OCI-LY1 (cell line): ENCODE measurements around the gene TRA2B.

Source experiments
- H2AFZ ChIP-seq: fragments of 200-600 bp; sonication (generic), shearing (Covaris generic); 2 replicates; pipeline ENCODE4 v1.6.0; 2014; ENCODE audit warnings: antibody characterized with exemption, mild to moderate bottlenecking, low read length
- H3F3A ChIP-seq: fragments of 200-600 bp; sonication (generic), shearing (Covaris generic); 2 replicates; pipeline ENCODE4 v1.6.0; 2014; ENCODE audit warnings: mild to moderate bottlenecking, antibody characterized with exemption, low read length, moderate library complexity; ENCODE audit not compliant: insufficient read depth
- H3K27ac ChIP-seq: fragments of 200-600 bp; sonication (generic); 2 replicates; pipeline ENCODE4 v1.5.1; 2014; ENCODE audit warnings: low read length, mixed run types, mild to moderate bottlenecking, low read depth; ENCODE audit not compliant: poor library complexity, severe bottlenecking
- H3K27me3 ChIP-seq: fragments of 200-600 bp; sonication (generic); 2 replicates; pipeline ENCODE4 v1.6.0; 2014; ENCODE audit warnings: antibody characterized with exemption, mild to moderate bottlenecking, low read length, moderate library complexity; ENCODE audit not compliant: insufficient read depth
- H3K36me3 ChIP-seq: fragments of 200-600 bp; sonication (generic); 2 replicates; pipeline ENCODE4 v1.6.1; 2014; ENCODE audit warnings: mild to moderate bottlenecking, antibody characterized with exemption, low read length, moderate library complexity, mixed read lengths; ENCODE audit not compliant: insufficient read depth
- H3K4me1 ChIP-seq: fragments of 200-600 bp; sonication (generic); 2 replicates; pipeline ENCODE4 v1.5.1; 2014; ENCODE audit warnings: mild to moderate bottlenecking, low read length, moderate library complexity; ENCODE audit not compliant: insufficient read depth, severe bottlenecking
- H3K4me2 ChIP-seq: fragments of 200-600 bp; sonication (generic), shearing (Covaris generic); 2 replicates; pipeline ENCODE4 v1.6.1; 2014; ENCODE audit warnings: low read length
- H3K4me3 ChIP-seq: fragments of 200-600 bp; sonication (generic); 2 replicates; pipeline ENCODE4 v1.5.1; 2014; ENCODE audit warnings: low read length, low read depth, mild to moderate bottlenecking, mixed read lengths; ENCODE audit not compliant: poor library complexity, severe bottlenecking
- H3K79me2 ChIP-seq: fragments of 200-600 bp; shearing (Covaris generic); 2 replicates; pipeline ENCODE4 v1.6.1; 2016; ENCODE audit warnings: mixed run types, low read length, mixed read lengths; ENCODE audit not compliant: insufficient read depth
- H3K9ac ChIP-seq: fragments of 200-600 bp; sonication (generic), shearing (Covaris generic); 2 replicates; pipeline ENCODE4 v1.6.1; 2014; ENCODE audit warnings: mild to moderate bottlenecking, low read length, mixed read lengths
- H3K9me2 ChIP-seq: fragments of 200-600 bp; sonication (generic), shearing (Covaris generic); 2 replicates; pipeline ENCODE4 v1.6.1; 2014; ENCODE audit warnings: low read depth, mild to moderate bottlenecking, low read length, mixed read lengths
- H3K9me3 ChIP-seq: fragments of 200-600 bp; shearing (Covaris generic); 2 replicates; pipeline ENCODE4 v1.6.1; 2014; ENCODE audit warnings: low read length, mixed read lengths
- H4K20me1 ChIP-seq: fragments of 200-600 bp; sonication (generic), shearing (Covaris generic); 2 replicates; pipeline ENCODE4 v1.6.0; 2016; ENCODE audit warnings: mild to moderate bottlenecking, low read length; ENCODE audit not compliant: insufficient read depth
- EZH2 ChIP-seq: fragments of 200-600 bp; sonication (generic), shearing (Covaris generic); IDR thresholded peaks from 2 replicates; pipeline ENCODE4 v1.8.0; 2017; ENCODE audit warnings: borderline replicate concordance, mixed run types, mild to moderate bottlenecking, antibody characterized with exemption, low read length, moderate library complexity, mixed read lengths
- TF ChIP-seq, protein P1 (sequence below): fragments of 200-600 bp; sonication (generic), shearing (Covaris generic); IDR thresholded peaks from 2 replicates; pipeline ENCODE4 v1.5.1; 2017; ENCODE audit warnings: mild to moderate bottlenecking, antibody characterized with exemption, low read length, moderate library complexity, mixed read lengths

Gene TRA2B

DNA sequence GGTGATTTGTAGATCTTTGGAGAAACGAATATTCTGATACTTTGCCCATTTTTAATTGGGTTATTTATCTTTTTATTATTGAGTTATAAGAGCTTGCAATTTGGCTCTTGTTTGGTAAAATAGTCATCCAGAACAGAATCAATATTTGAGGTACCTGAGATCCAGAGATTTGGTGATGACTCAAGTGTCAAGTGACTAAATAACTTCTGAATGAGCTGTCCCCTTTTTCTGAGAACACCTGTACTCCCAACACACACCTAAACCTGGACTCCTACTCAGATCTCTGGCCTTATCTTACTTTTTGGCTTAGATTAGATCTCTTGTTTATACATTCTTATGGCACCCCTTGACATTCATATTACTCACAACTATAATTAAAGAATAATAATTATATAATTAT, 3.1 kb upstream of the TRA2B start:
- H3K27ac ChIP-seq, result no peak overlapping the region

GRCh38 chr3:185939721-185940120, 1.9 kb upstream of the TRA2B start:
- TF ChIP-seq, protein P1, sequence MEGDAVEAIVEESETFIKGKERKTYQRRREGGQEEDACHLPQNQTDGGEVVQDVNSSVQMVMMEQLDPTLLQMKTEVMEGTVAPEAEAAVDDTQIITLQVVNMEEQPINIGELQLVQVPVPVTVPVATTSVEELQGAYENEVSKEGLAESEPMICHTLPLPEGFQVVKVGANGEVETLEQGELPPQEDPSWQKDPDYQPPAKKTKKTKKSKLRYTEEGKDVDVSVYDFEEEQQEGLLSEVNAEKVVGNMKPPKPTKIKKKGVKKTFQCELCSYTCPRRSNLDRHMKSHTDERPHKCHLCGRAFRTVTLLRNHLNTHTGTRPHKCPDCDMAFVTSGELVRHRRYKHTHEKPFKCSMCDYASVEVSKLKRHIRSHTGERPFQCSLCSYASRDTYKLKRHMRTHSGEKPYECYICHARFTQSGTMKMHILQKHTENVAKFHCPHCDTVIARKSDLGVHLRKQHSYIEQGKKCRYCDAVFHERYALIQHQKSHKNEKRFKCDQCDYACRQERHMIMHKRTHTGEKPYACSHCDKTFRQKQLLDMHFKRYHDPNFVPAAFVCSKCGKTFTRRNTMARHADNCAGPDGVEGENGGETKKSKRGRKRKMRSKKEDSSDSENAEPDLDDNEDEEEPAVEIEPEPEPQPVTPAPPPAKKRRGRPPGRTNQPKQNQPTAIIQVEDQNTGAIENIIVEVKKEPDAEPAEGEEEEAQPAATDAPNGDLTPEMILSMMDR, result no peak
- no peak for TF ChIP-seq EZH2
- Histone ChIP-seq H3K9me2 (no peaks in the 10 kb centered on the region), H4K20me1 (peaks cover 10% of the 10 kb centered on the region; the same call in 1 of the 2 replicates), H3K4me2 (no peak overlapping the region), H3K9ac (no peak overlapping the region), H3K27ac (no peak overlapping the region), H3K36me3 (peaks cover 29% of the 10 kb centered on the region), H3K79me2 (peaks cover 30% of the 10 kb centered on the region), H3K4me1 (peaks cover 17% of the 10 kb centered on the region), H2AFZ (no peak overlapping the region), H3K9me3 (no peaks in the 10 kb centered on the region), H3K4me3 (no peak overlapping the region), H3F3A (no peaks in the 10 kb centered on the region), H3K27me3 (no peaks in the 10 kb centered on the region)

More for the DNA sequence above, 3.1 kb upstream of the TRA2B start:
- Histone ChIP-seq H3K4me3 (no peak overlapping the region), H3K36me3 (peaks cover 17% of the 10 kb centered on the region), H3K9ac (no peak overlapping the region), H3K9me3 (no peaks in the 10 kb centered on the region), H4K20me1 (peaks cover 5% of the 10 kb centered on the region; the same call in 1 of the 2 replicates), H3K27me3 (no peaks in the 10 kb centered on the region), H3K79me2 (peaks cover 18% of the 10 kb centered on the region), H2AFZ (no peak overlapping the region), H3K4me2 (no peak overlapping the region), H3K9me2 (no peaks in the 10 kb centered on the region), H3F3A (no peaks in the 10 kb centered on the region), H3K4me1 (peaks cover 6% of the 10 kb centered on the region)
- no peak for TF ChIP-seq EZH2
- TF ChIP-seq, protein P1, result no peak

- Histone ChIP-seq H3F3A (no peaks in the 10 kb centered on the region), H3K9ac (peak overlapping the region; percentile 90), H3K27me3 (no peaks in the 10 kb centered on the region), H3K4me3 (peak overlapping the region; percentile 90), H4K20me1 (peaks cover 17% of the 10 kb centered on the region), H3K9me2 (no peaks in the 10 kb centered on the region), H3K79me2 (peaks cover 57% of the 10 kb centered on the region), H3K27ac (peak overlapping the region; percentile 88), H3K9me3 (no peaks in the 10 kb centered on the region), H3K36me3 (peaks cover 51% of the 10 kb centered on the region), H3K4me2 (peak overlapping the region; percentile 98), H2AFZ (no peak overlapping the region), H3K4me1 (peaks cover 37% of the 10 kb centered on the region)
- TF ChIP-seq, protein P1, result no peak
- TF ChIP-seq EZH2, result no peak
Measured at GRCh38 chr3:185936814-185937688, 763 bp downstream of the TRA2B start.
